ENCODE data around the gene STYXL1.
"Not testable (repeated sequence)": the region's sequence is repeated elsewhere in the genome, so short reads cannot be mapped to it uniquely, and the experiment has no call there.

STYXL1 gene

GRCh38 chr7:76009672-76010600, 37.9 kb downstream of the STYXL1 start:
- H3K4me3 ChIP-seq (ENCODE audit: low read depth, low read length), result no peak overlapping the region
- no peak for TF ChIP-seq CTCF (IDR thresholded peaks at IDR 0.05; ENCODE audit: low read depth, low read length)
- in situ Hi-C loops (cut with HindIII; ENCODE audit: low sequenced_read_pairs), result no loop called here
- DNase-seq (ENCODE audit: low read depth, low spot score), result no peak

- H3K4me3 ChIP-seq (ENCODE audit: low read depth, low read length), result no peak overlapping the region
- no peak for TF ChIP-seq CTCF (IDR thresholded peaks at IDR 0.05; ENCODE audit: low read depth, low read length)
- in situ Hi-C loops (cut with HindIII; ENCODE audit: low sequenced_read_pairs), result no loop called here
- DNase-seq (ENCODE audit: low read depth, low spot score), result no peak
Measured at GRCh38 chr7:76008156-76008687, 39.6 kb downstream of the STYXL1 start.

GRCh38 chr7:76005004-76005403, 42.8 kb downstream of the STYXL1 start:
- in situ Hi-C loops (cut with HindIII; ENCODE audit: low sequenced_read_pairs); DNase-seq (ENCODE audit: low read depth, low spot score): not testable (repeated sequence)

GRCh38 chr7:76003351-76003750, 44.4 kb downstream of the STYXL1 start:
- H3K4me3 ChIP-seq (ENCODE audit: low read depth, low read length), result no peak overlapping the region
- DNase-seq (ENCODE audit: low read depth, low spot score), result no peak
- in situ Hi-C loops (cut with HindIII; ENCODE audit: low sequenced_read_pairs), result no loop called here
- TF ChIP-seq CTCF (IDR thresholded peaks at IDR 0.05; ENCODE audit: low read depth, low read length), result no peak

More at GRCh38 chr7:76005004-76005403, 42.8 kb downstream of the STYXL1 start:
- not testable (repeated sequence) for H3K4me3 ChIP-seq (ENCODE audit: low read depth, low read length)

GRCh38 chr7:76002822-76003221, 45.0 kb downstream of the STYXL1 start:
- in situ Hi-C loops (cut with HindIII; ENCODE audit: low sequenced_read_pairs), result no loop called here
- DNase-seq (ENCODE audit: low read depth, low spot score), result no peak
- no peak for TF ChIP-seq CTCF (IDR thresholded peaks at IDR 0.05; ENCODE audit: low read depth, low read length)
- no peak overlapping the region for H3K4me3 ChIP-seq (ENCODE audit: low read depth, low read length)

- H3K4me3 ChIP-seq (ENCODE audit: low read depth, low read length), result no peak overlapping the region
- DNase-seq (ENCODE audit: low read depth, low spot score), result no peak
- in situ Hi-C loops (cut with HindIII; ENCODE audit: low sequenced_read_pairs), result no loop called here
- TF ChIP-seq CTCF (IDR thresholded peaks at IDR 0.05; ENCODE audit: low read depth, low read length), result no peak
Measured at GRCh38 chr7:76002139-76002538, 45.7 kb downstream of the STYXL1 start.

- DNase-seq (ENCODE audit: low read depth, low spot score), result no peak
- in situ Hi-C loops (cut with HindIII; ENCODE audit: low sequenced_read_pairs), result no loop called here
- TF ChIP-seq CTCF (IDR thresholded peaks at IDR 0.05; ENCODE audit: low read depth, low read length), result no peak
- no peak overlapping the region for H3K4me3 ChIP-seq (ENCODE audit: low read depth, low read length)
Measured at GRCh38 chr7:76000566-76000965, 47.2 kb downstream of the STYXL1 start.
